ENCODE data around the gene SUPT3H.

The SUPT3H gene

DNA sequence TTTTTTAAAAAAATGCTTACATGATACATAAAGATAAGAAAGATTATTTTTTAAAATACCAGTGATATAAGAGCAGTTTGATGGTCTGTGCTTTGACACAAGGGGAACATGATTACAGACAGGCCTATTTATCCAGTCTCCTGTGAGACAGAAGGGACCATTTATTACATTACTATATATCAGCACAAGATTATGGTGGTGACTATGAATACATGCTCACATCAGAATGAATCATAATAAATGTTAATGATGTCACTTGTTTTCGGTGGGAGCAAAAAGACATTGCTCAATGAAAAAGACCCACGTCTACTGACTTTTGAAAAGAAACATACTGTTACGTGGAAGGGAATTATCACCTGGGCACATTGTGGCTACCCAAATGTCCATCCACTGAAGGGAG, 535.1 kb downstream of the SUPT3H start:
- DNase-seq (ENCODE audit: low read depth, low spot score) = no peak

GRCh38 chr6:44841829-44842228, 535.9 kb downstream of the SUPT3H start:
- DNase-seq (ENCODE audit: low read depth, low spot score) = no peak

- DNase-seq (ENCODE audit: low read depth, low spot score) = no peak
Observed at GRCh38 chr6:44837741-44838140, 540.0 kb downstream of the SUPT3H start.

- DNase-seq (ENCODE audit: low read depth, low spot score) = no peak
Observed at GRCh38 chr6:44837255-44837654, 540.5 kb downstream of the SUPT3H start.

DNA sequence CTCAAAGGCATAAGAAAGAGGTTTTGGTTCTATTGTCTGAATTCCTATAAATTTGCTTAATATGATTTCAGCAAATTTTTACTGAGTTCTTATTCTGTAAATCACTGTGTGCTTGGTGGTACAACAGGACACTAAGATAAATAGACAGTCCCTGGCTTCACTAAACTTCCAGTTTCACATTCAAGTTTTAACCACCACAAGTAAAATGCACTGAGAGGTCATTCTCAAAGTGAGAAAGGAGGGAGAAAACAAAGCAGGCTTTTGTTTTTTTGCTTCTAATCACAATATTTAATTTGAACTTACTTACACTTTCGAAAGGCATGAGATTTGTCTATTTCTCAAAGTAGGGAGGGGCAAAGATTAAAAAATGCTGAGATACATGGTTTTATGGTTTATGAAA, 544.5 kb downstream of the SUPT3H start:
- no peak for DNase-seq (ENCODE audit: low read depth, low spot score)

DNA sequence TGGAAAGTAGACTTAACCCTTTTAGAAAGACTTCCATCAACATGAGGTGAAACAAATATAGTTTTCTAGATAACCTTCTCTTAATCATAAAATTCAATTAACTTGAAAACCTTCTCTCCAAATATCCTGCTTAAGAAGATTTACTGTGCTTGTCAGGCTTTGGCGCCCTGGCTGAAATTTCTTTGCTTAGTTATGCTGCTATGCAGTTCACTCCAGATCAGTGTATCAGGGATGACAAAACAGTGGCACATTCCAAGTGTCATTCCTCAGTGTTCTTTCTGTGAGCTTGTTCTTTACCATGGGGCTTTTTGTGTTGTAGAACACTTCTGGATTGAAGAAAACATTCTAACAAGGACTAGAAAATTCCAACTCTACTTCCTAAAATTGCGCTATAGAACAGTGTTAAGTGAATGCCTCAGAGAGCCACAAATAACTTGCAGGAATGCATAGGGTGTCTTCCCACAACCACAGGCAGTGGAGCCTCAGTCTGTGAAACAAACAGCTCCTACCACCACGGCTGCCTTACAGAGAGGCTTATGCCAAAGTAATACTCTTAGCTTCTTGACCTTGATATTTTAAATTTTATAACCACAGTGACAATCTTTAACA, 546.6 kb downstream of the SUPT3H start:
- peak; percentile 85 for DNase-seq (ENCODE audit: low read depth, low spot score)

- DNase-seq (ENCODE audit: low read depth, low spot score) = no peak
Observed at GRCh38 chr6:44829836-44830235, 547.9 kb downstream of the SUPT3H start.

GRCh38 chr6:44828780-44829179, 549.0 kb downstream of the SUPT3H start:
- DNase-seq (ENCODE audit: low read depth, low spot score) = no peak

- no peak for DNase-seq (ENCODE audit: low read depth, low spot score)
Observed at GRCh38 chr6:44826025-44826676, 551.6 kb downstream of the SUPT3H start.

DNA sequence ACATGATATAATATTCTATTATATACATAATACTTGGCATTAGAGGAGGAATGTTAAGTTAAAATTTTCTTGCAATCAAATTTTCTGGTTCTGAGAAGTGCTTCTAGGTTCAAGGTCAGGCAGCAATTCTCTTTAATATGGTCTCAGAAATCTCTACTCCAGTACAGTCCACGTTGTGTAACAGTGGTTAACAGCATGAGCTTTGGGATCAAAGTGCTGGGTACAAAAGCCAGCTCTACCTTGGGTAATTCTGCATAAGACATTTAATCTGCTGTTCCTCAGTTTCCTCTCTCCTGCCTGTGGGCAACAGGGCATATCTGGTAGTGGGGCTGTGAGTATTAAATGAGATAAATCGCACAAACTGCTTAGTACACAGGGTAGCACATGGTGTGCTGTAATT, 552.5 kb downstream of the SUPT3H start:
- no peak for DNase-seq (ENCODE audit: low read depth, low spot score)

DNA sequence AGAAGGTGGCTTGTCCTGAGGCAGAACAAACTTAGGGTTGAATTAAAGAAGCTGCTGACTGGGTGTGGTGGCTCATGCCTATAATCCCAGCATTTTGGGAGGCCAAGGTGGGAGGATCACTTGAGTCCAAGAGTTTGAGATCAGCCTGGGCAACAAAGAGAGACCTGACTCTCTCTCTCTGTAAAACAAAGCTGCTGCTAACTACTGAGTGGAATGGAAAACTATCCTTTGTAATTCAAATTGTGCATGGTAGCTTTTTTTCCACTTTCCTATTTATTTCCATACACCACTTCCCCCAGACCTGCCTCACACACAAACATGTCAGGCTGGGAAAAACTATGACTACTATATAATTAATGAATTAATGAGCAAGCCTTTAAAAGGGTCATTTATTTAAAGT, 553.2 kb downstream of the SUPT3H start:
- DNase-seq (ENCODE audit: low read depth, low spot score) = no peak

DNA sequence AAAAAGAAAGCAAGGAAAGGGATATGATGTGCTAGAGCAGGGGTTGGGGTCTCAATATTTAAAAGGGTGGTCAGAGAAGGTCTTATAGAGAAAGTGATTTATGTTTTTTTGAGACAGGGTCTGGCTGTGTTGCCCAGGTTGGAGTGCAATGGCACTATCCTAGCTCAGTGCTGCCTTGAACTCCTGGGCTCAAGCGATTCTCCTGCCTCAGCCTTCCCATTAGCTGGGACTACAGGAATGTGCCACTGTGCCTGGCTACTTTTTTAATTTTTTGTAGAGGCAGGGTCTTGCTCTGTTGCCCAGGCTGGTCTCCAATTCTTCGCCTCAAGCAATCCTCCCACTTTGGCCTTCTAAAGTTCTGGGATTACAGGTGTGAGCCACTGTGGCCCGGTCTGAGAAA, 557.0 kb downstream of the SUPT3H start:
- no peak for DNase-seq (ENCODE audit: low read depth, low spot score)

GRCh38 chr6:44820321-44820720, 557.4 kb downstream of the SUPT3H start:
- DNase-seq (ENCODE audit: low read depth, low spot score) = no peak

DNA sequence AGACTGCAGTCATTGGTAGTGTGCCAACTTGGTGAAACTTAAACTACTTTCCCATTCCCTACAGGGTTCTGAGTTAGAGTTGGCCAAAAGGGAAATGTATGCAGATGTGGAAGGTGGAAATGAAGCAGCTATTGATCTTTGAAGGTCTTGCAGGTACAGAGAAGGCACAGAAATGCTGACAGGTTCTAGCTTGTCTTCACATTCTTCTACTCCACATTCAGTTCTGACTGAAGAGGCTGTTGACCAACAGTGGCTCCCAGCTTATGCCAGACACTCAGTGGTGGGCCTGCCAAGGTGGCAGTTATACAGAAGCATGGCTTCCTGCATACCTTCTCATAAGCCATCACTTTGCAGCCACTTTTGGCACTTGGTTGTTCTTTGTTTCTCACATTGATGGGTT, 566.3 kb downstream of the SUPT3H start:
- no peak for DNase-seq (ENCODE audit: low read depth, low spot score)

- no peak for DNase-seq (ENCODE audit: low read depth, low spot score)
Observed at GRCh38 chr6:44809258-44809657, 568.5 kb downstream of the SUPT3H start.

DNA sequence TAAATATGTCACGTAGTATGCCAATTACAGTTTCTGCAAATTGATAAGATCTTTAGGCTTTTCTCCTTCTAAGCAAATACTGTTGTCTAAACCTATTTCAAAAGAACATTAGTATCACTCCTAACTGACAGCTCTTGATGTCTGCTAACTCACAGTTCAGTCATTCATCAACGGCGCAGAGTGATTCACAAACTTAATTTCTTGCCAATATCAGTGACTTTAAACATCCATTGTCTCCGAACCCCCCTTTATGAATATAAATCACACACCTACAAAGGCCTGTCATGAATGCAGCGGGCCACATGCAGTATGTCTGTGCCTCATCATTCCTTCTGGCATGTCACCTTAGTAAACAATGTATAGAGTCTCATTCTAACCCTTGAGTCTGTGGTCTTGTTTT, 569.6 kb downstream of the SUPT3H start:
- DNase-seq (ENCODE audit: low read depth, low spot score) = no peak

DNA sequence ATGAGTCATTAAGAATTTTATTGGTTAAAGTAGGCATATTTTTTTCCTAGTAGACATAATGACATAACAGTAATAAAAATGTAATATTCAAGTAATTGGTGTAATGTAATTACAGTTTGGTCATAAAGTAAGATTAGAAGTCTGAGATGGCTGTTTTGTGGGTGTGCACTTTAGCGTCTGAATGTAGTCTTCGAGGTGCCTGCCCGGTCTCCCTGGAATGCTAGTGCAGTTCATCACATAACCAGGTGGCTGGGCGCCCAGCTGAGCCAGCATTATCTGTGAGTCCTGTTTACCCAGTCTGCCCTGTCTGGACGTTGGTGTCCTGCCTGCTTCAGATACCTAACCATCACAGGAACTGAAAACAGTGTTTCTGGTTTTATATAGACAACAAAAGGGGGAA, 571.1 kb downstream of the SUPT3H start:
- no peak for DNase-seq (ENCODE audit: low read depth, low spot score)

- DNase-seq (ENCODE audit: low read depth, low spot score) = peak; percentile 53
Observed at GRCh38 chr6:44805238-44805846, 572.4 kb downstream of the SUPT3H start.

- DNase-seq (ENCODE audit: low read depth, low spot score) = no peak
Observed at GRCh38 chr6:44804546-44805159, 573.1 kb downstream of the SUPT3H start.

- DNase-seq (ENCODE audit: low read depth, low spot score) = no peak
Observed at GRCh38 chr6:44804016-44804415, 573.7 kb downstream of the SUPT3H start.

DNA sequence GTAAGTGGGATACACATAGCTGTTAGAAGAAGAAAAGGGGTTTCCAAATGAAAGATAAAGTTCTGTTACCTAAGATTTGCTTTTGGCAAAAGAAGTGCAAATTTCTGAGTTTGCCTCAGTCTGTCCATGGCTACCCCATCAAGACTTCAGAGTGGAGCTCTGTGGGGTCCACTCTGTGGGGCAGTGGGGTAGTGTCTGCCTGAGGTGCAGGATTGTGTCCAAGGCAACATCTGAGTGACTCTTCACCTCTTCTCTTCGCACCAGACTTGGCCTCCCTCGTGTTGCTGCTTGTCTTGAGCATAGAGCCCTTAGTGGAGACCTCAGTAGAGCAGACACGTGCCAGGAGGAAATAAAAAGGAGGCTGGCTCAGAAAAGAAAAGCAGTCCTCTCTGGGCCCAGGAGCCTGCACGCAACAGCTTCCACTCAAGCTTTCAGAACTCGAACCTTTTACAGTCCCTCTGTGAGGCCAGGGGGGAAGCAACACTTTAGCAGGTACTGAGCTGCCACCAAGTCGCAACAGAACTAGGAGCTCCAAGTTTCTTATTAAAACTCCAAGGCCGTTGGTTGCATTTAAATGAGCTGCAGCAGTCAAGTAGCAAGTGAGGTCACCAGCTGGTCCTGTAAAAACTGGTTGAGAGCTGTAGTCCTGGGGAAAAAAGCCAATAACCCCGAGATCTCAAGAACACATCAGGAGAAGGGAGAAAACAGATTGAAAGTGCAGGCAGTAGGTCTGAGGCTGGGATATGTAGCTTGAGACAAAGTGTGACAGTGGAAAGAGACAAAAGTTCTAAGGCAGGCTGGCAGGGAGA, 576.7 kb downstream of the SUPT3H start:
- peak; percentile 30 for DNase-seq (ENCODE audit: low read depth, low spot score)

DNA sequence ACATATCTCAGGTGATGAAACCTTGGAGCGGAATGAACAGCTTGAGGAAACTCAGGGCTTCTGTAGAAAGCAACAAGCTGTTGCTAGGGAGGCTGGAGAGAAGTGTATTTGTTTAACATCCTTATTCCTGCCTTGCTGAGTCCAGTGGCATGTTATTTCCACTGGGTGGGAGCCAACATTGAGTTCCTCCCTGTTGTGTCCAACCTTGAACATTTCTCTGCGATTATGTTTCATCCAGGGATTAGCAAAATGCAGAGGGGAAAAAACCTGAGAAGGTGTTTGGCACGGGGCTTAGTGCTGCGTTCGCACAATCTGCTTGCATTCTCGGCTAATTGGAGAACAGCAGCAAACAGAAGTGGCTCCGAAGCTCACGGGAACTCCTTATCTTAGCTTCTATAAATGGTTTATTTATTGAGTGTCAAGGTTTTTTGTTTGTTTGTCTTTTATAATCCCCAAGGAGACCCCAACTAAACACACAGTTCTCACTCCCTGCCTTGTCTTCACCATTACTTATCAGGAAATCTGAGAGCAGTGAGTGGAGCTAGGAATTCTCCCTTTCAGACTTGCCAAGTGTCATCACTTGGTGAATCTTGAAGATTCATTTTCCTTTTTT, 577.5 kb downstream of the SUPT3H start:
- peak; percentile 93 for DNase-seq (ENCODE audit: low read depth, low spot score)

Data from astrocyte of the hippocampus (primary cell).